HG03460 (cell line): Measurements from ENCODE around the gene ADK.
"Not testable (repeated sequence)": the region's sequence is repeated elsewhere in the genome, so short reads cannot be mapped to it uniquely, and the experiment has no call there.

Experiments
- ATAC-seq: cut with Tn5 transposase; IDR thresholded peaks from one replicate; pipeline ENCODE4 v1.9.1; 2021; ENCODE audit not compliant: unreplicated experiment

The ADK gene

DNA sequence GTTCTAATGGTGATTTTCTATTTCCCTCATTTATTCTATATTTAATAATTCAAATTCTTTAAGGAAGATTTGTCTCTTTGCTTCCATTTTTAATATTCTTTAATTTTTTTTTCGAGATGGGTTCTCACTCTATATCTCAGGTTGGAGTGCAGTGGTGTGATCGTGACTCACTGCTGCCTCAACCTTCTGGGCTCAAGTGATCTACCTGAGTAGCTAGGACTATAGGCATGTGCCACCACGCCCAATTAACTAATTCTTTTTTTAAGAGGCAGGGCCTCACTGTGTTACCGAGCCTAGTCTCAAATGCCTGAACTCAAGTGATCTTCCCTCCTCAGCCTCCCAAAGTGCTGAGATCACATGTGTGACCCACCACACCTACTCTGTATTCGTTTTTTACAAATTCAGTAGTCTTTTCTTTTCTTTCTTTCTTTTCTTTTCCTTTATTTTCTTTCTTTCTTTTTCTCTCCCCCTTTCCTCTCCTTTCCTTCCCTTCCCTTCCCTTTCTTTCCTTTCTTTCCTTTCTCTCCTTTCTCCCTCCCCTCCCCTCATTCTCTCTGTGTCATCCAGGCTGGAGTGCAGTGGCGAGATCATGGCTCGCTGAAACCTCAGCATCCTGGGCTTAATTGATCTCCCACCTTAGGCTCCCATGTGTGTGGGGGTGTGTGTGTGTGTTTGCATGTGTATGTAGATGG lies 323.1 kb downstream of the ADK start:
- ATAC-seq: no peak

DNA sequence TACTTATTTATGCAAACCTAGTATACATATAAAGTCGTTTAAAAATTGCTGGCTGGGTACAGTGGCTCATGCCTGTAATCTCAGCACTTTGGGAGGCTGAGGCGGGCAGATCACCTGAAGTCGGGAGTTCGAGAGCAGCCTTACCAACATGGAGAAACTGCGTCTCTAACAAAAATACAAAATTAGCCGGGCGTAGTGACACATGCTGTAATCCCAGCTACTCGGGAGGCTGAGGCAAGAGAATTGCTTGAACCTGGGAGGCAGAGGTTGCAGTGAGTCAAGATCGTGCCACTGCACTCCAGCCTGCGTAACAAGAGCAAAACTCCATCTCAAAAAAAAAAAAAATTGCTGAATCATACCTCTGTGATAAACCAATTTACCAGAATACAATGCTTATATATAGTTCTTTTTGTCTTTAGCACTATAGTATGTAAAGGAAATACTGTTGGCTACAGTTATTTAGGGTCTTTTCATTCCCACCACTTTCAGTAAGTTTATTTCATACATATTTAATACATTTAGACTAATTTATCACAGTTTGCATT lies 325.2 kb downstream of the ADK start:
- not testable (repeated sequence) for ATAC-seq

DNA sequence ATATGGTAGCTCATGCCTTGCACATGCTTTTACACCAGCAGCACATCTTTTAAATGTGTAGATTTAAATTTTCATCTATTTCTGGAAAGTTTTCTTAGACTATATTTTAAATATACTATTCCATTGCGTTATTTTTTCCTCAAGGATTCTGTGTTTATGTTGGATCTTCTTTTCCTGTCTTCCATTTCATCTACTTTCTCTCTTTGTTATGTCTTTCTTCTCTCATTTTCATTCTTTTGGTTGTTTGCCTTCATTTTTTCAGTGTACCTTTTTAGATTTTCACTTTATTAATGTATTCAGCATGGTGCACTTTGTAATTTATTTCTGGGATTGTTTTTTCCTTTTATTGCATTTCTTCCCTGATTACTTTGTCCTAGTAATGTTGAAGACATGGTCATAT lies 329.8 kb downstream of the ADK start:
- no peak for ATAC-seq

GRCh38 chr10:74483356-74483755 lies 332.3 kb downstream of the ADK start:
- no peak for ATAC-seq

DNA sequence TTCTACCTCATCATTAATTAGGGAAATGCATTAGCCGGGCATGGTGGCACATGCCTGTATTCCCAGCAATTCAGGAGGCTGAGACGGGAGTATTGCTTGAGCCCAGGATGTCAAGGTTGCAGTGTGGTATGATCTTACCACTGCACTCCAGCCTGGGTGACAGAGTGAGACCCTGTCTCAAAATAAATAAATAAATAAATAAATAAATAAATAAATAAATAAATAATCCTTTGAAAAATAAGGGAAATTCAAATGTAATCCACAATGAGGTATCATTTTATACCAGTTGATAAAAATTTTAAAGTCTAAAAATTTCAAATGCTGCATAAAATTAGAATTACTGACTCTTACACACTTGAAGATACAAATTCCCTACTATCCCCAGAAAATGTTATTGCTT lies 334.3 kb downstream of the ADK start:
- ATAC-seq: no peak

DNA sequence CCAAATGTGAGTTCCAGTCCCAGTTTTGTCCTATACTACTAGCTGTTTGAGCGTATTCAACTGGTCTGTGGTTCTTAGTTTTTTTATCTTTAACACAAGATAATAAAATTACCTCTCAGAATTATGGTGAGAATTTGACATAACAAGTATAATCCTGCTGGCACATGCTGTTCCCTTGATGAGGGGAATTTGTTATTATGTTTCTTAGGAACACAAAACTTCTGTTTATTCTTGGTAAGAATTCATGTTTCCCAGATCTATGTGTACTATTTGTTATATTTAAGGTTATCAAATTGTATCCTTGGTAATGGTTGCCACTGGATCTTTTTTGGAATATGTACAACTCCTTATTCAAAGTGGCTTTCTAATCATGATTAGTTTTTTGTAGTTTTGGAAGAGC lies 335.6 kb downstream of the ADK start:
- no peak for ATAC-seq

DNA sequence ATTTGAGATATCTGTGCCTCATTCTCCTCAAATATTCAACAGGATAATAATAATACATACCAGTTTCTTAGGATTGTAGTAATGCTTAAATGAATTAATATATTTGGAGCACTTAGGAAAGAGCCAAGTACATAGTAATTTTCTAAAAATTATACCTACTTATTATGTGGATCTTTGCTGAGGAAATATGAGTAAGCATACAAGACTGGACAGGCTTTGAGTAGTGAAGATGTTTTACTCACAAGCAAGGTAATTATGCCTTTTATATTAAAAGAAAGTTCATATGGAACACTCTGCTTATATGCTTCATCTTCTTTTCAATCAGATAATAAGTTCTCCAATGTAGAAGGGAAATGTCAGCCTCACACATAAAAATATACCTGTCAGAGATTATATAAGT lies 337.9 kb downstream of the ADK start:
- no peak for ATAC-seq

DNA sequence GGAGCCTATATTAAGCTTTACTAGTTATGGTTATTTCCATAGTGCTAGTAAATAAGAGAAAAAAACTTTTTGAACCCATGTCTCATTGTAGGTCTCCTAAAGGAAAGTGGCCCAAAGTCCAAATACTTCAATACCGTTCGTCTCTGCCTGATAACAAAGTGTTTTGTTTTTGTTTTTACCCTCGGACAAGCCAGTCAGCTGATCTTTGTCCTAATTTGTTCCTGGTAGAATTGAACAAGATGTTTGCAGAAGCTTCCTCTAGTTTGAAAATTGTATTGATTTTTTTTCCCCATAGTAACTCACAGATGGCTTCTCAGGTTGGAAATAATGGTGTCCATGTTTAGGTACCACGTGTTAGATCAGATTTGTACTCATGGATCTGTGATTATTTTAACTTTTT lies 339.5 kb downstream of the ADK start:
- no peak for ATAC-seq

DNA sequence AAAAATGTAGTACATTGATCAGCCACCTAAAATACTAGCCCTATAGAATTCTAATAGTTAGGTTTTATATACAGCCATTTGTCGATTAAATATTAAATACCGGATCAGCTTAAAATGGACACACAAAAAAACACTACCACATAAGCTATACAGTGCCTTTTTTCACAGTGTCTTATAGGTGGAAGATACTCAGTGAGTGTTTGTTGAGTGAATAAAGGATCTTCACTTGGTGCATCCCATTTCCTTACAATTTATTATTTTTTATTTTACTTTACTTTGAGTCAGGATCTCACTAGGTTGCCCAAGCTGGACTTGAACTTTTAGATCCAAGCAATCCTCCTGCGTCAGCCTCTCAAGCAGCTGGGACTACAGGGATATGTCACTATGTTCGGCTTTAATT lies 340.0 kb downstream of the ADK start:
- no peak for ATAC-seq

DNA sequence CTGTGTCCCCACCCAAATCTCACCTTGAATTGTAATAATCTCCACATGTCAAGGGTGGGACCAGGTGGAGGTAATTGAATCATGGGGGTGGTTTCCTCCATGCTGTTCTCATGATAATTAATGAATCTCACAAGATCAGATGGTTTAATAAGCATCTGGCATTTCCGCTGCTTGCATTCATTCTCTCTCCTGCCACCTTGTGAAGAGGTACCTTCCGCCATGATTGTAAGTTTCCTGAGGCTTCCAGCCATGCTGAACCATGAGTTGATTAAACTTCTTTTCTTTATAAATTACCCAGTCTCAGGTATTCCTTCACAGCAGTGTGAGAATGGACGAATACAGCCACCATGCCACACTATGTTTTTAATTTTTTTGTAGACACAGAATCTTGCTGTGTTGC lies 345.3 kb downstream of the ADK start:
- ATAC-seq: not testable (repeated sequence)

- not testable (repeated sequence) for ATAC-seq
Measured at GRCh38 chr10:74498664-74499063, 347.6 kb downstream of the ADK start.

- ATAC-seq: no peak
Measured at GRCh38 chr10:74500026-74500704, 349.1 kb downstream of the ADK start.

DNA sequence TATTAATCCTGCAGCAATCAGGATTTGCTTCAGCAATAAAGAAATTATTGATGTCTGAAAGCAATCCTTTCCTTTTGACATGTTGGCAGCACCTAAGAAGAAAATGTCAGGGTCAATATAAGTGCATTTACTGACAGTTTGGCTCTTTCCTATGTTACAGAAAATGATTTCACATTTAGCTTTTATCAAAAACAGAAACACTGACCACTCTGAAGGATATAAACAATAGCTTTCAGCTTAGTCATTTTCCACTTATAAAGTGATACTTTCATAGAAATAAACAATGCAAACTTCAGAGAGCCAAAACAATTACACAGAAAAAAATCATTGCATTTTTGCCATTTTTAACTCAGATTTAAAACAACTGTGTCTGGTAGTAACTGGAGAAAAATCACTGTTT lies 349.8 kb downstream of the ADK start:
- ATAC-seq: no peak

DNA sequence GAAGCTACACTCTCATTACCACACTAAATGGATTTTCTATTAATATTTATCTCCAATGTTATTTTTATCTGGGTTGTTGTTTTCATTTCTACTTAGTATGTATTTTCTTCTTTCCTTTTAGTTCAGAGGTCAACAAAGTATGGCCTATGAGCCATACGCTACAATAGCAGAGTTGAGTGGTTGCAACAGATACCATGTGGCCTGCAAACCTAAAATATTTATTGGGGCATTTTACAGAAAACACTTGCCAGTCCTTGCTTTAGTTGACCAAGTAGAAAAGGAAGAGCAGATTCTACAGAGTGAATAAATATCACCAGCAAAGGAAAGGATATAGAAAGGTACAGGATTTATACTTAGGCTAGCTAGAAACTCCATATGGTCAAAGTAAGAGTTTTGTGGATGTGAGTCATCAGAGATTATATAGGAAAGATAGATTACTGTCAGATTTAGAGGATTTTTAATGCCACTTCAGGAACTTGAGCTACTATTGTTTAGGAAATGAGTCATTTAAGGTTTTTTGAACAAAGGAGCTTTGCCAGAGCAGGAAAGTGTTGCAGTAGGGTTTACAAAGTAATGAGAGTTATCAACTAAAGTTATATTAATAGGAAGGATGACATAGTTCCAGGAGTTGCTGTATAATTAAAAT lies 352.1 kb downstream of the ADK start:
- no peak for ATAC-seq

- ATAC-seq: no peak
Measured at GRCh38 chr10:74507951-74508350, 356.9 kb downstream of the ADK start.

- no peak for ATAC-seq
Measured at GRCh38 chr10:74510594-74510993, 359.6 kb downstream of the ADK start.

DNA sequence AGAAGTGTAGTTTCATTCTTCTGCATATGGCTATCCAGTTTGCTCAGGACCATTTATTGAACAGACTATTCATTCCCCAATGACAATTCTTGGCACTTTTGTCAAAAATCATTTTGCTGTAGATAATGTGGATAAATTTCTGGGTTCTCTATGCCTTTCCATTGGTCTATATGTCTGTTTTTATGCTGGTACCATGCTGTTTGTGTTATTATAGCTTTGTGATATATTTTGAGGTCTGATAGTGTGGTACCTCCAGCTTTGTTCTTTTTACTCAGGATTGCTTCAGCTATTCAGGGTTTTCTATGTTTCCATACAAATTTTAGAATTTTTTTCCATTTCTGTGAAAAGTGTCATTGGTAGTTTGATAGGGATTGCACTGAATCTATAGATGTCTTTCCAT lies 360.0 kb downstream of the ADK start:
- ATAC-seq: no peak

- no peak for ATAC-seq
Measured at GRCh38 chr10:74514322-74514721, 363.3 kb downstream of the ADK start.

DNA sequence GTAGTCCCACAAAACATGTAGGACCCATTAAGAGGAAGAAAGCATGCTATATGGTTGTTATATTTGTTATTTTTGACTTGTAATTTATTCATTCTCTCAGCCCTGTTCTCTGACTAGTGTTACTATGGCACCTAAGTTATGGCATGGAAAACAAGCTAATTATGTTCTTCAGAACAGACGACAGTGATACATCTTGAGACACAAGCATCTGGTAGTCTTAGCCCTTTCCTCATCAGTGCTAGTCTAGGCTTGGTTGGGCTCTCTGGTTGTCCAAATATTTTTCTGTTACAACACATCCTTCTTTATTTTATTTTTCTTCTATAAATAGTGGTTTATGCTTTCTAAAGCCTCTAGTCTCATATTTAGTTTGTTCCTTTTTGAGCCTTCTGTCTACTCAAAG lies 367.0 kb downstream of the ADK start:
- ATAC-seq: no peak

GRCh38 chr10:74521526-74521925 lies 370.5 kb downstream of the ADK start:
- no peak for ATAC-seq

DNA sequence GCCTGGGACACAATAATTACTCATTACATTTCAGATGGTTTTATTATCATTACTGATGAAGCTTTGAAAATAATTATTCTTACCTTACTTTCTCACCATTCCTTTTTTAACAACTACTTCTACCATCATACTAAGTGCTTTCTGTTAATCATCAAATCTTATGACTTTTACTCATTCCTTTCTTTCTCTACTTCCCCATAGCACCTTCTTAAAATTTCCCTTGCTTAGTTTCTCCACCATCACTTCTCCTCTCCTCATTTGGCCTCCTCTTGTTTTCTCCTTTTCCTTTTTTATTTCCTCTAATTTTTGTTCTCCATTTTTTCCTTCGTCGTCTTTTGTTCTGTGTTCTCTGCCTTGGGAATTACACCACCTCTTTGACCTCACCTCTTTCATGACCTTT lies 372.2 kb downstream of the ADK start:
- ATAC-seq: no peak

GRCh38 chr10:74525885-74526284 lies 374.9 kb downstream of the ADK start:
- no peak for ATAC-seq
